Right lung (tissue), 5 donors: Measurements from ENCODE around the gene ESPN. TPM values are rescaled to one million over a fixed set of nuclear protein-coding genes. Genes with fewer than 3 reads are reported as not detected.
A peak's percentile ranks its signal among the peaks of the same experiment; 100 is the strongest.
"Not testable (repeated sequence)": the region's sequence is repeated elsewhere in the genome, so short reads cannot be mapped to it uniquely, and the experiment has no call there.

Experiments used
- DNase-seq, 2 donors: peaks; one replicate each; pipeline ENCODE4 v3.0.0-alpha.2; 2013
- polyA plus RNA-seq, 5 donors: library from polyadenylated mRNA; unstranded; fragments of 120-200 nt; gene quantifications; one replicate each; pipeline versions ENCODE4 v1.2.1 to v1.2.3, GENCODE V29; 2013; ENCODE audit warnings: inconsistent platforms in 1 of 5, low replicate concordance in 1 of 5; ENCODE audit not compliant: insufficient read length in 5 of 5, insufficient read depth in 1 of 5

The ESPN gene
- polyA plus RNA-seq, 5 donors = 1.2 to 3.8 (median 2.4) TPM

- DNase-seq = no peak
Observed at GRCh38 chr1:6477039-6477820, 52.7 kb downstream of the ESPN start.

DNA sequence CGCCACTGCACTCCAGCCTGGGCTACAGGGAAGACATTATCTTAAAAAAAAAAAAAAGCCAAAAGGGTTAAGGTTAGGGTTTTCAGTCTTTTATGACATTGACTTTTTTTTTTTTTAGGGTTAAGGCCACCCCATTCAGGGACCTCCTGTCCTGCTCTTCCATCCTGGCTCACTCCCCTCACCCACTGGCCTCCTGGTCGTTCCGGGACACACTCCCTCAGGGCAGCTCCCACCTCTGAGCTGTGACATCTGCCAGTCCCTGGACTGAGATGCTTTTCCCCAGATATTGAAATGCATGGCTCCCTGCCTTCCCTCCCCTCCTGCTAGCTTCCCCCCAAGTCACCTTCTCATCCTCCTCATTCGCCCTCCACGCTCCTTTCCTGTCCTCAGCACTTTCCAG lies 57.2 kb downstream of the ESPN start:
- no peak for DNase-seq

DNA sequence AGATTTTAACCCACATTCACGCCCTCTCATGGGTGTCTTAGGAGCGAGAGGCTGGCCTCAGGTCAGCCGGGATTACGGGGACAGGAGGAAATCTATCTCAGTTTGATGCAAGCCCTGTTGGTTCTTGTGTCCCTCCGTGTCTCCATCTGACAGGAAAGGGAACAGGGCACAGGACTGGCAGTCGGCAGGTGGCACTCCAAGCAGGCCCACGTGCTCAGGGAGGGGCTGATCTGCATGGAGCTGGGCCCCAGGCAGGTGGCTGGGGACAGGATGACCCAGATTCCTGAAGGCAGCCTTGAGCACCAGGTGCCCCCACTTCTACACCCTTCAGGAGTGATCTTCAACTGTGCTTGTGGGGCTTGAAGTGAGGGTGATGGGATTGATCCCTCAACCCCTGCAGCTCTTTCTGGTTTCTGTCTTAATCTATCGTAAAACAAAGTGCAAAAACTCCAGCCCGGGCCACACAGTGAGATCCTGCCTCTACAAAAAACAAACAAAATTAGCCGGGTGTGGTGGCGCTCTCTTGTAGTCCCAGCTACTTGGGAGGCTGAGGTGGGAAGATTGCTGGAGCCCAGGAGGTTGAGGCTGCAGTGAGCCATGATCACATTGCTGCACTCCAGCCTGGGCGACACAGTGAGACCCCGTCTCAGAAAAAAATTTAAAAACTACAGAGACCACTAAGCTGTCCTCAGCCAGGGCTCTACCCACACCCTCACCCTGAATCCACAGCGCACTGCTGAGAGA lies 58.6 kb downstream of the ESPN start:
- peak in 1 of 2 donors; percentile 42 for DNase-seq

- no peak for DNase-seq
Observed at GRCh38 chr1:6483761-6484117, 59.2 kb downstream of the ESPN start.

DNA sequence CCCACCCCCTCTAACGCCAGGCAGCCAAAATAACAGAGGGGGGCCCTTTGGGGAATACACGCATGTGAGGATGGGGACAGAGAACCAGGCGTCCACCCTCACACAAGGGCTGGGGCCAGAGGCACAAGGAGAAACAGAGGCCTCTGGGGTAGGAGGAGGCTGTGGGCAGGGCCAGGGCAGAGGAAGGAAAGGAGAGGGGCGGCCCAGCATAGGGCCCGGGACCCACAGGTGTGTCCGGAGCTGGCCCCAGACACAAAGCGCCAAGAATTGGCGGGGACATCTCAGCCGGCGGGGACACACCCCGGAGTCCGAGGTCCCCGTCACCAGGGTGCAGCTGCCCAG lies 60.2 kb downstream of the ESPN start:
- no peak for DNase-seq

- DNase-seq = no peak
Observed at GRCh38 chr1:6485168-6486101, 60.9 kb downstream of the ESPN start.

DNA sequence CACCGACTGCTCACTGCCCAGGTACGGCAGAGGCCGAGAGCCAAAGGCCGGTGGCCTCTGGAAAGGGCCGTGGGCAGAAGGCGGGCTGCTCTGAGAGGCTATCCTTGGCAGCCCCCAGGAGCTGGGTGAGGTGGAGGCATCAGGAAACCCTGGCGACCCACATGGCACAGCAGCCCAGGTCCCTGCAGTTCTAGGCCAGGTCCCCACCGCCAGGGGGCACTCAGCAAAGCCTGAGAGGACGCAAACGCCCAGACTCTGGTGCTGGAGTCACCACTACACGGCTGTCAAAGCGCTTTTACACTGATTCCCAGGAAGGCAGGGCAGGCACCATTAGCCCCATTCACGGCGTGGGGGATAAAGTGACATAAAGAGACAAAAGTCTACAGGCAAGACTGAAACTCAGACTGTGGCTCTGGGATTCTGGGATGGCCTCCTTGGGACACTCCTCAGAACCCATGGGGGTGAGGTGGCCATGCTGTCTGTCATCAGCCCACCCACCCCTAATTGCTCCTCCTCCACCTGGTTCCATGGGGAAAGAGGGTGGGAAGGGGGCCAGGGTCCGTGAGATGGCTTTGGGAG lies 61.9 kb downstream of the ESPN start:
- peak; percentile 73 to 74 for DNase-seq

DNA sequence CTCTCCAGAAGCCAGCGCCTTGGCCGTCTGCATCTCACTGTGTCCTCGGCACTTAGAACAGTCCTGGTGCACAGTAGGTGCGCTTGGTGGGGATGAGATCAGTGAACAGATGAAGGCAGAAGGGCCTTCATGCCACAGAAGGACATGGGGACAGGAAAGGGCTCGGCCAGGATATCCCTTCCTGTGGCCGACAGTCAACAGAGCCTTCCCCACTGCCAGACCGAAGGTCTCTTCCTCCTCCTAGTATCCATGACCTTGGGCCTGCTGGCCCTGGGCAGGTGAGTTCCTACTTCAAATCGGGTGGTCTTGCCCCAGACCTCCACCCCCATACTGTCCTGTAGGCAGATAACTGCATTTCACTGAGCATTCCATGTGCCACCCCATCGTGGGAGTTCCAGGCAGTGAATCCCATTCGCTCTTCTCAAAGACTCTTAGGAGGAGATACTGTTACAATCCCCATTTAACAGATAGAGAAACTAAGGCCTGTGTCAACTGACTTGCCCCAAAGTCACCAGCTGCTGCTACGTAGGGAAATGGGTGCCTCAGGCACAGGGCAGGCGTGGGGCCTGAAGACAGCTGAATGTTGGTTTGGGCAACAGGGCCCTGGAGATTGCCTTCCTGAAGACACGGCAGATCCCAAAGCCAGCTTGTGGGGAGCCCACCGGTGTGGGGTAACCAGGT lies 63.4 kb downstream of the ESPN start:
- DNase-seq = no peak

- DNase-seq = no peak
Observed at GRCh38 chr1:6488602-6489382, 64.2 kb downstream of the ESPN start.

DNA sequence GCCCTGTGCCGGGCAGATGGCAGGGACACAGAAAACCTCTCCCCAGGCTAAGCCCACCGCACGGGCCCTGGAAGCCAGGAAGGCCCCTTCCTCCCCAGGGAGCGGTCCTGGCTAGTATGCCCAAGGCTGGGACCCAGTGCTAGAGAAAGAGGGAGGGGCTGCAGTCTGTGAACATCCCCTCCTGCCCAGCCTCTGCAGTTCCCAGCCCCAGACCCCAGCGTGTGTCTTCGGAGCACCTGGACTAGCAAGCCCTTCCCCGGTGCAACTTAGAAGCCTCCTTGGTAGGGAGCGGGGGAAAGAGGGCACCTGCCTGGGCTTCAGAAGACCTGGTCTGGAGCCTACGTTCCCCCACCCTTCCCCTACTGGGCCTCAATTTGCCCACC lies 64.8 kb downstream of the ESPN start:
- DNase-seq = no peak

GRCh38 chr1:6489799-6490180 lies 65.2 kb downstream of the ESPN start:
- peak; percentile 51 to 65 for DNase-seq

DNA sequence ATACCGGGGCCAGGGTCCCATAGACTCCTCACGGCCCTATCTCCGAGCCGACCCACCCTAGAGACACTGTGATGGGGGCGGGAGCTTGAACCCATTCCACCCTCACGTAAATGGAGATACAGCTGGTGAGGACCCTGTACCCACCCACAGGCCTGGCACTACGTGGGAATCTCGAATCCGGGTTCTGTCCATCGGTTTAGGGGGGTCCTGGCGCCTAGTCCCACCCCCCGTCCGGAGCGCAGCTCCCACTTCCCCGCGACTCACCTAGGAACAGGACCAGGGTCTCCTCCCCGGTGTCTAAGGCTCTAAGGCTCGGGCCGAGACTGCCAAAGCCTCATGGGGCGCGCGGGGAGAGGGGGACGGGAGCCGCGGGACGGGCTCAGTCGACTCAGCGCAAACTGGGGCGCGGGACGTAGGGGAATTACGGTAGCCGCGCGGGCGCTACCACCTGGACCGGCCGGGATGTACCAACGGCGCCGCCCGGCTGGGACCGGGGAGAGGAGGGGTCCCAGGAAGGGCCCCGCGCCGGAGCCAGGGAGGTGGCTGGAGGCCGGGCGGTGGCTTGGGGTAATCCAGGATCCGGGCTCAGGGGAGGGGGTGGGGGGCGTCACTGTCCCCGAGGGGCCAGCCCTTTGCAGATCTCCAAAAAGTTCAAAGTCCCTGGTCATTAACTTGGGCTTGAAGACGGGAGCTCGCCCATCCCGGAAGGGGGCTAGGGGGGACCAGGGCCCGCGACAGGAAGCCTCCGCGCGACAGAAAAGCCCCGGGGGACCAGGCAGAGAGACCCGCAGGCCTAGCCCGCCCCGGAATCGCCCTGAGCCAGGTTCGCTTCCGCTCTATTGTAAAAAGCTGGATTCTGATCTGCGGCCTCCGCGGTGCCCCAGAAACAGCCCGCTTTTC lies 65.9 kb downstream of the ESPN start:
- DNase-seq = peak in 1 of 2 donors; percentile 53

GRCh38 chr1:6491081-6491449 lies 66.5 kb downstream of the ESPN start:
- DNase-seq = no peak

GRCh38 chr1:6491480-6491962 lies 66.9 kb downstream of the ESPN start, which contains the start of gene PLEKHG5:
TSS of gene PLEKHG5 (minus strand) at chr1:6491667. CDS start at chr1:6477571, 14,096 bp downstream.
- no peak for DNase-seq

DNA sequence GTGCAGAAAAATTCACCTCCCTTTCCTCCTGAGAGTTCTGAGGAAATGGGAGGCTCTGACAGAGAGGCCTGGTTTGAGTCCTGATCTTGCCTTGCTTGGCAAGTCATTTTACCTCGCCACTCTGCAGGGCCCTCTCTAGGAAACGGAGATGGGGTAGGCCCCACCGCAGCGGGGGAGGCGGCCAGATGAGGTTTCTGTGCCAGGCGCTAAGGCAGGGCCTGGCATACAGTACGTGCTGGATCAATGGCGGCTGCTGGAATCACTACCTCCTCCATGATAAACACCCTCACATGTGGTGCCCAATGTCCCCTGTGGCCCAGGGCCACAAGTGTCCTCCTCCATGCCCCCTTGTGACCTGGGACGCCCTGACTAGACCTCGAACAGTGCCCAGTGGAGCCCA lies 67.4 kb downstream of the ESPN start:
- DNase-seq = no peak

DNA sequence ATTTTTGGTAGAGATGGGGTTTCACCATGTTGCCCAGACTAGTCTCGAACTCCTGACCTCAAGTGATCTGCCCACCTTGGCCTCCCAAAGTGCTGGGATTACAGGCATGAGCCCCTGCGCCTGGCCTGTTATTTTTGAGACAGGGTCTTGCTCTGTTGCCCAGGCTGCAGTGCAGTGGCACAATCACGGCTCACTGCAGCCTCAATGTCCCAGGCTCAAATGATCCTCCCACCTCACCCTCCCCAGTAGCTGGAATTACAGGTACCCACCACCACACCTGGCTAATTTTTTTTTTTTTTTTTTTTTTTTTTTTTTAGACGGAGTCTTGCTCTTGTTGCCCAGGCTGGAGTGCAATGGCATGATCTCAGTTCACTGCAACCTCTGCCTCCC lies 69.3 kb downstream of the ESPN start:
- DNase-seq = not testable (repeated sequence)

DNA sequence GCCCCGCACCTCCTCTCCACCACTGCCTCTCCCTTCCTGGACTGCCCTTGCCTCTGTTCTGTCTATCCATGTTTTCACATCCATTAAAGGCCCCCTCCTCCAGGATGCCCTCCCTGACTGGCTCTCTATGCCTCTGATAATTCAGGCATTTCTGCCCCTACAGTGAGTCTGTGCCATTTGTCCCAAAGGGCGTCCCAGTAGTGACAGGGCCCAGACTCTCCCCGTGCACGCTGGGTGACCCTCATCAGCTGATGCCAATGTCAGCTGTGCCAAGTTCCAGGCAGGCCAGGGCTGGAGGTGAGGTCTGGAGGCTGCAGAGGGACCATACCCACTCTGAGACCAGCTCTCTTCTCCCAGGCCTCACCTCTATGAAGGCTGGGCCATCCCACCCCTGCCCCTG lies 70.1 kb downstream of the ESPN start:
- no peak for DNase-seq

DNA sequence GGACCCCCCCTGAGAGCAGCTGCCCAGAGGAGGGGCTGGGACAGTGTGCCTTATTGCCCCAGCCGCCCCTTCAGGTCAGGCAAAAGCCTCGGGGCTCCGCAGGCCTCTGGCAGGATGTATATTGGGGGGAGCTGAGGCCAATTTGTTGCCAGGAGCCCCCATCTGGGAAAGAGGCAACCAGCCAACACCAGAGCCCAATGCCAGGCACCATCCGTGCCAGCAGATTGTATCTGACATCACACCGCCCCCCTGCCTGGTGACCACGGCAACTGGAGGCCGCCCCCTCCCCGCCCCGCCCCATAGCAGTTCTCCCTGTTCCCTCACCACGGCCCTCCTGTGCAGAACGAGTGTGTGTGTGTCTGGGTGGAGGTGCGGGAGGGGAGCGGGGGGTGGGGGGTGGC lies 70.5 kb downstream of the ESPN start:
- DNase-seq = no peak
